ENCODE results near the gene GBGT1. TPM values are rescaled to one million over a fixed set of nuclear protein-coding genes. Genes with fewer than 3 reads are reported as not detected.
A peak's percentile ranks its signal among the peaks of the same experiment; 100 is the strongest.
"Not testable (repeated sequence)": the region's sequence is repeated elsewhere in the genome, so short reads cannot be mapped to it uniquely, and the experiment has no call there.

Gene GBGT1
- total RNA-seq (2022) (not detected in 2 replicates), Bru-seq, nascent RNA (percentile 14 among the genes with signal in this experiment), BruChase-seq, experiment 1, labeled RNA remaining after a 6-hour chase (not detected), BruChase-seq, experiment 2, labeled RNA remaining after a 2-hour chase (percentile 15 among the genes with signal in this experiment)
- long read RNA-seq: 0 reads

GRCh38 chr9:133163504-133164172 is at the start of gene GBGT1:
Gene GBGT1, minus strand, starts transcription at chr9:133163914. Its CDS starts 1,502 bp downstream, at chr9:133162412.
- H3K27me3 Mint-ChIP-seq (ENCODE audit: unreplicated experiment): peaks cover 18% of the 10 kb centered on the region
- no peaks in the 10 kb centered on the region for H3K9me3 Mint-ChIP-seq (ENCODE audit: low read depth, unreplicated experiment)
- H3K27ac Mint-ChIP-seq (ENCODE audit: unreplicated experiment): no peak within 1 kb of the TSS
- no peaks in the 10 kb centered on the region for H3K36me3 Mint-ChIP-seq (ENCODE audit: insufficient read depth, unreplicated experiment)
- TF ChIP-seq CTCF (IDR thresholded peaks at IDR 0.05; ENCODE audit: unreplicated experiment): no peak
- H3K4me1 Mint-ChIP-seq (ENCODE audit: low read depth, unreplicated experiment): no peaks in the 10 kb centered on the region
- CTCF ChIA-PET: no interaction called here
- intact Hi-C loops (cut with micrococcal nuclease; ENCODE audit: unreplicated experiment): no loop called here
- DNase-seq: peak; percentile 18
- BruUV-seq (replicated peaks): no TSS peak
- H3K4me3 Mint-ChIP-seq (ENCODE audit: low read depth, unreplicated experiment): no peak within 1 kb of the TSS

- H3K27me3 Mint-ChIP-seq (ENCODE audit: unreplicated experiment): no peaks in the 10 kb centered on the region
- no peak overlapping the region for H3K4me3 Mint-ChIP-seq (ENCODE audit: low read depth, unreplicated experiment)
- H3K27ac Mint-ChIP-seq (ENCODE audit: unreplicated experiment): no peak overlapping the region
- intact Hi-C loops (cut with micrococcal nuclease; ENCODE audit: unreplicated experiment): no loop called here
- DNase-seq: no peak
- no peaks in the 10 kb centered on the region for H3K36me3 Mint-ChIP-seq (ENCODE audit: insufficient read depth, unreplicated experiment)
- CTCF ChIA-PET: no interaction called here
- peaks cover 23% of the 10 kb centered on the region for H3K4me1 Mint-ChIP-seq (ENCODE audit: low read depth, unreplicated experiment)
- TF ChIP-seq CTCF (IDR thresholded peaks at IDR 0.05; ENCODE audit: unreplicated experiment): no peak
- no TSS peak for BruUV-seq (replicated peaks)
- no peaks in the 10 kb centered on the region for H3K9me3 Mint-ChIP-seq (ENCODE audit: low read depth, unreplicated experiment)
These were observed 46.9 kb upstream of the GBGT1 start for GRCh38 chr9:133210609-133211008.

GRCh38 chr9:133210202-133210532 is 46.5 kb upstream of the GBGT1 start:
- peak; percentile 70 for DNase-seq
- no peaks in the 10 kb centered on the region for H3K9me3 Mint-ChIP-seq (ENCODE audit: low read depth, unreplicated experiment)
- no TSS peak for BruUV-seq (replicated peaks)

GRCh38 chr9:133209327-133210201 is 45.9 kb upstream of the GBGT1 start:
- H3K27me3 Mint-ChIP-seq (ENCODE audit: unreplicated experiment); H3K4me3 Mint-ChIP-seq (ENCODE audit: low read depth, unreplicated experiment); H3K36me3 Mint-ChIP-seq (ENCODE audit: insufficient read depth, unreplicated experiment); H3K27ac Mint-ChIP-seq (ENCODE audit: unreplicated experiment); intact Hi-C loops (cut with micrococcal nuclease; ENCODE audit: unreplicated experiment); CTCF ChIA-PET; BruUV-seq (replicated peaks); DNase-seq; H3K9me3 Mint-ChIP-seq (ENCODE audit: low read depth, unreplicated experiment): not testable (repeated sequence)
- peaks cover 20% of the 10 kb centered on the region for H3K4me1 Mint-ChIP-seq (ENCODE audit: low read depth, unreplicated experiment)

More at GRCh38 chr9:133210202-133210532, 46.5 kb upstream of the GBGT1 start:
- TF ChIP-seq CTCF (IDR thresholded peaks at IDR 0.05; ENCODE audit: unreplicated experiment): no peak
- Mint-ChIP-seq H3K4me1 (ENCODE audit: low read depth, unreplicated experiment) (peaks cover 23% of the 10 kb centered on the region), H3K36me3 (ENCODE audit: insufficient read depth, unreplicated experiment) (peaks cover under 1% of the 10 kb centered on the region), H3K4me3 (ENCODE audit: low read depth, unreplicated experiment) (no peak overlapping the region), H3K27ac (ENCODE audit: unreplicated experiment) (no peak overlapping the region), H3K27me3 (ENCODE audit: unreplicated experiment) (no peaks in the 10 kb centered on the region)
- intact Hi-C loops (cut with micrococcal nuclease; ENCODE audit: unreplicated experiment): no loop called here
- CTCF ChIA-PET: no interaction called here

- H3K36me3 Mint-ChIP-seq (ENCODE audit: insufficient read depth, unreplicated experiment); CTCF ChIA-PET; H3K4me3 Mint-ChIP-seq (ENCODE audit: low read depth, unreplicated experiment); intact Hi-C loops (cut with micrococcal nuclease; ENCODE audit: unreplicated experiment); BruUV-seq (replicated peaks); H3K9me3 Mint-ChIP-seq (ENCODE audit: low read depth, unreplicated experiment); DNase-seq; H3K27ac Mint-ChIP-seq (ENCODE audit: unreplicated experiment); H3K27me3 Mint-ChIP-seq (ENCODE audit: unreplicated experiment): not testable (repeated sequence)
- peaks cover 13% of the 10 kb centered on the region for H3K4me1 Mint-ChIP-seq (ENCODE audit: low read depth, unreplicated experiment)
These were observed 45.2 kb upstream of the GBGT1 start, which contains the start of gene OBP2B for GRCh38 chr9:133208880-133209300. Gene OBP2B, minus strand, starts transcription at chr9:133209250. Its CDS starts 51 bp downstream, at chr9:133209199.

GRCh38 chr9:133208171-133208879 is 44.6 kb upstream of the GBGT1 start:
- intact Hi-C loops (cut with micrococcal nuclease; ENCODE audit: unreplicated experiment); DNase-seq; H3K4me3 Mint-ChIP-seq (ENCODE audit: low read depth, unreplicated experiment); H3K9me3 Mint-ChIP-seq (ENCODE audit: low read depth, unreplicated experiment); CTCF ChIA-PET; H3K36me3 Mint-ChIP-seq (ENCODE audit: insufficient read depth, unreplicated experiment); H3K27me3 Mint-ChIP-seq (ENCODE audit: unreplicated experiment); H3K27ac Mint-ChIP-seq (ENCODE audit: unreplicated experiment); BruUV-seq (replicated peaks): not testable (repeated sequence)
- H3K4me1 Mint-ChIP-seq (ENCODE audit: low read depth, unreplicated experiment): peaks cover 12% of the 10 kb centered on the region

Measured in Calu3 (cell line).